Medulla oblongata (tissue), 1 donor: ENCODE measurements around the gene NCEH1.
"Not testable (repeated sequence)": the region's sequence is repeated elsewhere in the genome, so short reads cannot be mapped to it uniquely, and the experiment has no call there.

ENCODE experiments used
- DNase-seq: peaks from one replicate; pipeline ENCODE4 v3.0.0-alpha.2; 2015; ENCODE audit errors: extremely low spot score

Gene NCEH1, protein sequence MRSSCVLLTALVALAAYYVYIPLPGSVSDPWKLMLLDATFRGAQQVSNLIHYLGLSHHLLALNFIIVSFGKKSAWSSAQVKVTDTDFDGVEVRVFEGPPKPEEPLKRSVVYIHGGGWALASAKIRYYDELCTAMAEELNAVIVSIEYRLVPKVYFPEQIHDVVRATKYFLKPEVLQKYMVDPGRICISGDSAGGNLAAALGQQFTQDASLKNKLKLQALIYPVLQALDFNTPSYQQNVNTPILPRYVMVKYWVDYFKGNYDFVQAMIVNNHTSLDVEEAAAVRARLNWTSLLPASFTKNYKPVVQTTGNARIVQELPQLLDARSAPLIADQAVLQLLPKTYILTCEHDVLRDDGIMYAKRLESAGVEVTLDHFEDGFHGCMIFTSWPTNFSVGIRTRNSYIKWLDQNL

DNA sequence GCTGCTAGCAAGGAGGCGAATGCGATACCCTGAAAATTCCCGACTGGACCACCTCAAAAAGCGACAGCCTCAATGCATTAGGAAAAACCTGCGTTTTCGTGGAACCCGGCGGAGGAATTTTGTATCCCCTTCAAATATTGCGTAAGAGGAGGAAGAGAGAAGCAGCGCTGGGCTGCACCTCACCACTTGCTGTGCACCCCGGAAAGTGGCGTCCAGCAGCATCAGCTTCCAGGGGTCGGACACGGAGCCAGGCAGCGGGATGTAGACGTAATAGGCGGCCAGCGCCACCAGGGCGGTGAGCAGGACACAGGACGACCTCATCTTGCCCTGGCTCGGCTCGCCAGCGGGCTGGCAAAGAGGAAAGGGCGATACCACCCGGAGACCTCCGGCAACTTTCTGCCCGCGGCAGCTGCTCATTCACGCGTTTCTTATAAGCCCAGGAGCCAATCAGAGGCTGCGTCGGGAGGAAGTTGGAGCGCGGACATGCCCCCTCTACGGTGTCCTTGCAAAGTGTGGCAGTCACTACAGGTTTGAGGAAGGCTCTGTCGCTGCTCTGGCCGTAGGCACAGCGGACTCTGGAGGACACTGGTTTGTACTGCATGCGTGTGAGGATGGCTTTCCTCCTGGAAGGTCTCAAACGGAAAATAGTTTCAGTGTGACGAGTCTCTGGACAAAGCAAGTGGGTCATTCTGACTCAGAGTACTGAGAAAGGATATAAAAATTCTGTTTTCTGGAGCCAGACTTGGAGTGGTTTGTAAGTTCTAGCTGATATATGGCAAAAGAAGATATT is at the start of gene NCEH1:
NCEH1 (minus strand) TSS at position 404 of the 790 bp plus-strand sequence; CDS start at position 321, 83 bp downstream.
- peak; percentile 96 for DNase-seq

DNA sequence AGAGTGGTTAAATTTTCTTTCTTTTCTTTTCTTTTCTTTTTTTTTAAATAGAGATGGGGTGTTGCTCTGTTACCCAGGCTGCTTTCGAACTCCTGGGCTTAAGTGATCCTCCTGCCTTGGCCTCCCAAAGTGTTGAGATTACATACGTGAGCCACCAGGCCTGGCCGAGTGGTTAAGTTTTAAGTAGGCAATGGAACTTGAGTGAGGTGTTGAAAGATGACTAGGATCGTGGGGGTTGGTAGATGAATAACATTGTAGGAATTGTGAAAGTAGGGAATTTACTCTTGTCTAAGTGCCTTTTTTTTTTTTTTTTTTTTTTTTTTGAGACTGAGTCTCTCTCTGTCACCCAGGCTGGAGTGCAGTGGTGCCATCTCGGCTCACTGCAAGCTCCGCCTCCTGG is 49.5 kb upstream of the NCEH1 start:
- DNase-seq = not testable (repeated sequence)

DNA sequence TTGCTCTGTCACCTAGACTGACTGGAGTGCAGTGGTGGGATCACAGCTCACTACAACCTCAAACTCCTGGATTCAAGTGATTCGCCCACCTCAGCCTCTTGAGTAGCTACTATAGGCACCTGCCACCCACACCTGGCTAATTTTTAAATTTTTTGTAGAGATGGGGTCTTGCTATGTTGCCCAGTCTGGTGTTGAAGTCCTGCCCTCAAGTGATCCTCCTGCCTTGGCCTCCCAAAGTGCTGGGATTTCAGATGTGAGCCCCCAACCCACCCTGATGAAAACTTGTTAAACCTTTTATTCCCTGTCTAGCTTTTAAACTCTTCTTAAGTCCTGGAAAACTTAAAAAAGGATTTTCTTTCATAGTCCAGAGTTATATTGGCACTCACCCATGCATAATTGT is 42.3 kb upstream of the NCEH1 start:
- no peak for DNase-seq

DNA sequence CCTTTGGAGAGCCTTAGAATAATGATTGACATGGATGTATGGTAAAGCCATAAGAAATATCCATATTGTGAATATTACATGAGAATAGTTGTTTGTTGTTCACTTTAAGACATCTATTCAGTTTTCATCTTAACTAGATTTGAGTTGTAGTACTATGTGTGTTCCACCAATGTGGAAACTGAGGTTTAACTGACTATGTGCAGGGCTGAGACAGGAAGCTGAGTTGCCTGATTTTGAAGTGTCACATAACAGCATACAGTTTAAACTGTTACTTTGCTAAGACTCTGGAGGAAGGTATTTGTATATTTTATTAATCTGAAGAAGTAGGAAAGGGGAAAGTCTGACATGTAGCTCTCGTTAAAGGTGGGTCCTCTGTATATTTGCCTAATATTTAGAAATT is 41.8 kb upstream of the NCEH1 start:
- no peak for DNase-seq

DNA sequence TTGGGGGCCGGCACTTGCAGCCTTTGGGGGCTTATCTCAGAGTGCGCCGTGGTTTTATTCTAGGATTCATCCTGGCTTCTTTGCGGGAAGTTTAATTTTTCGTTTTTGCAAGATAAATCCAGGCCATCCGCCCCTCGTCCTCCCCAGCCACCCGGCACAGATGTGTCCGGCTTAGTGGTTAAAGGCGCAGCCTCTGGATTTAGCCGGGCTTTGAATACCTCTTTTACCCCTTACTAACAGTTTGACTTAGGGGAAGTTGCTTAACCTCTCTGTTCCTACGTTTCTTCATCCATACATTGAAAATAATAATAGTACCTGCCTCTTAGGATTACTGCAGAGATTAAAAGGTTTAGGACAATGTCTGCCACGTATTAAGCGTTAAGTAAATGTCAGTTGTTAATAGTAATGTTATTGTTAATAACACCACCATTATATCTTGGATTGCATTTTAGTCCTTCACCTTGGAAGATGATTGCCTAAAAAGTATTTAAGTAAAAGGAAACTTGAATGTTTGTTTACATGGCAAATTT is 40.4 kb upstream of the NCEH1 start:
- peak; percentile 6 for DNase-seq

DNA sequence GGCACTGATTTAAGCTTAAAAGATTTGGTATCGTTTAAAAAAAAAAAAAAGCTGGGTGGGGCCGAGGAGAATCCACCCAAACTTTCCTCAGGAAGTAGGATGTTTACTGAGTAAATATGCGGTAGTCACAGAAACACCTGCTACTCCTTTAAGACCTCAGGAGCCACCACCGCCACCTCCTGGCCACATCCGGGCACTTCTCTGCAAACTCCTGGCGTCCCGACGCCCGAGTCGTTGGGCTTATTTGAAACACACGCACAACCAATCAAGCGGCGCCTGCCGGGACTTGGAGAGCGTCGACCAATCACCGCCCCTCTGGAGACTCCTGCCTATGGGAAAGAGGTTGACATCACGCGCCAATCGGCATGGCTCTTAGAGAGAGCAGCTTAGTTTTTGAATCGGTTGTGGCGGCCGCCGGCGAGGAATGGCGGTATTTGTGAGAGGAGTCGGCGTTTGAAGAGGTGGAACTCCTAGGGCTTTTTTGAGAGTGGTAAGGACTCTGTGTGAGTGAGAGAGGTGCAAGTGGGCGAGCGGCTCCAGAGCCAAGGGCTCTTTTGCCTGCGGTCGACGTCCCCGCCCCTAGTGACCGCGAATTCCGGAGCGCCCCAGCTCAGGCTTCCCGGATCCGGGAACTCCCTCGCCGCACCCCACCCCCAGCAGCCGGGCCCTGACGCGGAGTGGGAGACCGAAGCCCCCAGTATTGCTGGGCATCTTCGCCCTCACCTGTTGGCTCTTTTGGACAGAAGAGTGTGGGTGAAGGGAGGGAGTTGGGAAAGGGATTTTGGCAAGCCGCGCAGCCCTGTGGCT is 39.7 kb upstream of the NCEH1 start, which contains the start of gene ECT2:
ECT2 (plus strand) TSS at position 359 of the 807 bp plus-strand sequence. CDS start 3,805 bp downstream, outside the sequence.
- DNase-seq = peak; percentile 100

DNA sequence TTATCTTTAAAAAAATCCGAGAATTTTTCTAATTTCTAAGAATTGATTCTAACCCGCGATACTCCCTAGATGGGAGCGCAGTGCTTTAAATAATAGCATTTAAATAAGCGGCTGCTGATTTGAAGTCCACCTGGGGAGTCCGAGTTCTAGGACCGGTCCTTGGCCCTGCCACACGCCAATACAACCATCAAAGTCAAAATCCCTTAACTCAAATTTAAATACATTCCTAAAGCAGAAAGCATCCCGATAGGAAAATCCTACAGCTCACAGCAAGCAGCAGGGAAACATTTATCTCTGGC is 39.2 kb upstream of the NCEH1 start:
- no peak for DNase-seq

DNA sequence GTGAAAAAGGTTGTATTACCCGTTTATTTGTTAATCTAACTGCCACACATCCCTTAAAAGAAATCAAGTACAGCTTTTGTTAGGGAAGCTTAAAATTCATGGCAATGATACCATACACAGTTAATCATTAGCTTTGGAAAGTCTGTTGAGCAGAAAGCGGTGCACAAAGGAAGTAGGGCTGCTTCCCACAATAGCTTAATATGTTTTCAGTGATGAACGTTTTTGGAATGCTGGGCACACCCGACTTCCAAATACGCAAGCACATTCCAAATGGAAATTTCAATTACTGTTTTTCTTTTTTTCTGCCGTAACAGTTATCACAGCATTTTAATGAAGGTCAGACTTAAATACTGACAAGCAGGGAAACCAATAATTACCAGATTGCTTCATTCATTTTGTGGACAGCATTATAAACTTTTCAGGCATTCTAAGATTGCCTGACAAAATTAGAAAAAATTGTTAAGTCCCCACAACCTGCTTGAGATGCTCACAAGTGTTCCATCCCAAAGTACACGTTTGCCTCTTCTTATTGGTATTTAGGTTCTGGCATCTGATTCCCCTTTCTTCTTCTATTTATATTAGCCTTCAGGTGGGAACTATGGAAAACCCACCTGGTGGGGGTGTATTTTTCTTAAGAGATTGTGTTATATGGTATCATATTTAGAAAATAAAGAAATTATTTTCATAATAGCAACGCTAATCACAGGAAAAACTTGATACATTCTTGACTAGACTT is 38.5 kb upstream of the NCEH1 start:
- DNase-seq = peak; percentile 30

DNA sequence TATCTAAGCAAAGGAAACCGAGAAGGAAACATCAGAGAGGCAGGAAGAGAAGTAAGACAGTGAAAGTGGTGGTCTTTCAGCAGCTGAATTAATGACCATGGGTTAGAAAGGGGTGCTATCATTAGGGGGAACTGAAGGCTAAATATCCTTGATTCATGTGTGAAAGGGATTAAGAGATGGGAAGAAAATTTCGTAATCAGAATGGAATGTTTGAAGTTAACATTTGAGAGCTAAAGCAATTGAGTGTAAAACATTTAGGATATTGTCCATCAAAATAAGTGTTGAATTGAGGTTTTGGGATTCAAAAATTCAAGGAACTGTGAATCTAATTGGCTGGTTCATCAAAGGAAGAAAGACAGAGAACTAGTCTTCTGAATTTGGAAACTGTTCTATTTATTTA is 35.6 kb upstream of the NCEH1 start:
- no peak for DNase-seq

DNA sequence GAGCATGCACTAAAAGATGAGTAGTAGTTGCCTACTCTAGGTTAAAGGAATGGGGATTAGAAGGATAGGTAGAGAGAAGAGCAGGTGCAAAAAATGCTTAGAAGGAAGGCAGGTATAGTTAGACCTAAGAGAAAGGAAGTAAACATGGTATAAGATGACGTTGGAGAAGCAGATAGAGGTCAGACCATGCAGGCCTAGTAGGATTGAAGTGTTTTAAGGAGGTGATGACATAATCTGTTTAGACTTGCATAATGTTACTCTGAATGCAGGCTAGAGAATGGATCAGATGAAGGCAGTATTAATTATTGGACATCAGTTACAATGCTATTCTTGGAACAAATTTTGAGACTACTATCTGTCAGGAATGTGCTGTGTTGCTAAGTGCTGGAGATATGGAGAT is 28.6 kb upstream of the NCEH1 start:
- no peak for DNase-seq

DNA sequence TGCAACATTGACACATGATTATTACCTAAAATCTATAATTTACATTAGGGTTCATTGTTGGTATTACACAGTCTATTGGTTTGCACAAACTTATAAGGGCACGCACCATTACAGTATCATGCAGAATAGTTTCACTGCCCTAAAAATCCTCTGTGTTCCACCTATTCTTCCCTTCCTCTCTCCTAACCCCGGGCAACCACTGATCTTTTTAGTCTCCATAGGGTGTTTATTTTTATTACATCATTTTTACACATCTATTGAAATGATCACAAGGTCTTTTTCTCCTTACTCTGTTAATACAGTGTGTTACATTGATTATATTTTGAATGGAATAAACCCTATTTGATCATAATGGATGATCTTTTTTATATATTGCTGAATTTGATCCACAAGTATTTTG is 24.1 kb upstream of the NCEH1 start:
- DNase-seq = no peak

DNA sequence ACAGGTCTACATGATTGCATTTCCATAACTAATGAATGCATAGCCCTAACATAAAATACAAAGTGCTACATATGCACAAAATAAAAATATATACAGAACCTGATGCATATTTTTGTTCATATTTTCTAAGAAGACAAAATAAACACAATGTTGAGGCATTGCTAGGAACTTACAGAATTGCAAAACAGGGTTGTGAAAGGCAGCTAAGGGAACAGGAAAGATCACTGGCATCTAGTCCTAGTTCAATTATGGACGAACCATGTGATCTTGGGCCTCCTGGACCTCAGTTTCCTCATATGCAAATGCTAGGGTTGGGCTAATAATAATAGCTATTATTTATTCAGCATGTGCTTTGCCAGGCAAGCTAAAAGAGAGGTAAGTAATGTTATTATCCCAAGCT is 15.5 kb upstream of the NCEH1 start:
- no peak for DNase-seq

DNA sequence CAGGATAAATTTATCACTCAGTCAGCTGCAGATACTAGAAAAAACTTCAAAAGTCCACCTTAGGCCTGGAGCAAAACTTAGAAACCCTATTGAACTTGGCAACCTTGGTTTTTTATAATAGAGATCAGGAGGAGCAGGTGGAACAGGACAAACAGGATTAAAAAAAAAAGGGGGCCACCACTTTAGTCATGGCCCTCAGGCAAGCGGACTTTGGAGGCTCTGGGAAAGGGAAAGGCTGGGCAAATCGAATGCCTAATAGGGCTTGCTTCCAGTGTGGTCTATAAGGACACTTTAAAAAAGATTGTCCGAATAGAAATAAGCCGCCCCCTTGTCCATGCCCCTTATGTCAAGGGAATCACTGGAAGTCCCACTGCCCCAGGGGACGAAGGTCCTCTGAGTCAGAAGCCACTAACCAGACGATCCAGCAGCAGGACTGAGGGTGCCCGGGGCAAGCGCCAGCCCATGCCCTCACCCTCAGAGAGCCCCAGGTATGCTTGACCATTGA is 11.7 kb upstream of the NCEH1 start:
- DNase-seq = not testable (repeated sequence)

DNA sequence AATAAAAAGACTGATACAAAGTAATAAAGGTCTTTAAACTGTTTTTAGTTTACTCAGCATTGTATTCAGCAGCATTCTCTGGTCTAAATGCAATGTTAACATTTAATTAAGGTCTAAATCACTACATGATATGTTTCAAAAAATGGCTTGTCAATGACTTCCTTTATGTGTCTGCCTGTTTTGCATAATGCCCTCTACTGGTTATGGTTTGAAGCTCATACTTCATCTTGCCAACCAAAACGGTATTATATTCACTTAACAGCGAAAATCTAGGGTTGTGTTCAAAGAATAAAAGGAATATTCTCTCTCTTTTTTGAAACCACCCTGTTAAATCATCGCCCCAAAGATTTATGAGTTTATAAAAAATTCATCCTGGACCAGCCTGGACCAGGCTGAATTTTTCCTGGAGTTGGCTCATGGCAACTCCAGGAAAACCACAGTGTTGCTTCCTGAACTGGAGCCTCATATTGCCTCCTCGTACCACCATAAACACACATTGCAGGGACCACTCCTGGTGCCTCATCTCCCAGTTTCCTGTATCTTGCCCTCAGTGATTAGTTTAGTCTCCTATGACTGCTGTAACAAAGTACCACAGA is 6.7 kb upstream of the NCEH1 start:
- DNase-seq = no peak

DNA sequence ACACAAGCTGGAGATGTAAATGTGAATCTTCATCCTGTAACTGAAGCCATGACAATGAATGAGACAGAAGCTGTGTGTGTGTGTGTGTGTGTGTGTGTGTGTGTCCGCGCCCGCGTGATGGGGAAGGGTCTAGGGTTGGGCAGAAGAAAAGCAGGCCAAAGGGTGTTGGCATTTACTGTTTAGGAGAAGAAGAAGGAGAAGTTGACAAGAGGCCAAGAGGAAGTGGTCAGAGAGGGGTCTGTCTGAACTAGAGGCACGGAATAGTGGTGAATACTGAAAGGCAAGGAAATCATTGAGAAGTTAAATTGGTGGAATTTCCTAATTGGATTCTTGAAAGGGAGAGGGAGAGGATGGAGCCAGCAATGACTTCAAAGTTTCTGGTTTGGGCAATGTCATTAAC is 5.6 kb upstream of the NCEH1 start:
- peak; percentile 83 for DNase-seq

DNA sequence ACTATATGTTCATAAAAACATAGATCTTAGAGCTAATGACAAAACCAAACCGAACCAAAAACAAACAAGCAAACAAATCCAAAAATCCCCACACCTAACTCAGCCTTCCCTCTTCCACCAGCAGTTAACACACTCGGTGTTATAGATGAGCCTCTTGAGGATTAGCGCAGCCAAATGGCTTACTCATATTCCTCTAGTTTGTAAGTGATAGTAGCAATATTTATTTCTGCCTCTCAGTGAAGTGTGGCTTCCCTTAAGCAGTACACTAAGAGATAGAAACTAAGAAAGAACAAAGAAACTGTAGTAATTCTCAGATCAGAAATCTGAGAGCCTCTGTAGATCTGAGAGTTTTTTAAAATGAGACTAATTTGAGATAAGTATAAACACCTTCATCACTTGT is 2.4 kb upstream of the NCEH1 start:
- DNase-seq = no peak

DNA sequence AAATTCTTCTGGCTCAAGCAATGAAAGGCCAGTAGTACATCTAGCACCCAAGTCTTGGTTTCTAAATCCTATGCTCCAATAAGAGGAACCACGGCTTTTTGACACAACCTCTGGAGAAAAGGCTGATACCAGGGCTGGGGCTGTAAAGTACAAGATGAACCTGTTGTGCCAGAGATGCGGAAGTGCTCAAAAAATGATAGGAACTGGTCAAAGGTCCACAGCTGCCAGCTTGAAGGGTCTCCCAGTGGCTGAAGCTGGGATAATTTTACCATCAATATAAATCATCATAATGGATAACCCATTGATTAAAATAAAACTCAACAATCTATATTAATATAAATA is 558 bp upstream of the NCEH1 start:
- no peak for DNase-seq

DNA sequence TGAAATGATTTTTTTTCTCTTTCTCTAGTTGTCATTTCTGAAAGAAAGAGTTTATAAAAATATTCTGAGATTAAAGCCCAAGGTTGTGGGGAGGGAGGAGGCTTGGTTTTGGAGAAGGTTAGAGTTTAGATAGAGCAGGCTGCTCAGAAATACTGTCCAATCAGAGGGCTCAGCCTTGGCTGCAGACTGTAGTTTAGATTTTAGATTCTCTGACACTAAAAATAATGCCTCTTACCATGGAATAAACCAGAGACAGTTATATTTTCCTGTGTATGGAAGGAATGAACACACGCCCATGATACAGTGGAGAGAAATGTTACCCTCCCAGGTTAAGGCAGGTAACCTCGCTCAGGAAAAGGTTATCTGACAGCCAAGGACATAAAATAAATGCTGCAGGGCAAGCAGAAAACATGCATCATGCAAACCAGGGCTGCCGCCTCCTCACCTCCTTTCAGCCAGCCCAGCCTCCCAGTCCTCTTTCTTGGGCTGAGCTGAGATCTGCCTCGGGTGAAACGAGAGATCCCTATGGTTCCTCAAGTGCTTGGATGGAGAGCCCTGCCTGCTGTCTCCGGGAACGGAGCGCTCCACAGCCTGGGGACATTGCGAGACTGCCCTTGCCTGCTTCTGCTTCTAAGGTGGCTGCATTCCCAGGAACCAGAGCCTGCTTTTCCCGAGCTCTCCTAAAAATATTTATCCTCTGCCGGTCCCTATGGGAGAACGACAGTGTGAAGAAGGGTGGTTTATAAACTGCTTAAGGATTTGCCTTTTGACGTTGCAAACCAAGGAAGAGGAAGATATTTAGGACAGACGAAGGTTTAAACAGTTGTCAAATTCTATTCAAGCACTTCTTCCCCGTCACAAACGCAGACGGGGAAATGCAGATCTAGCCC is 848 bp downstream of the NCEH1 start:
- DNase-seq = peak; percentile 41

DNA sequence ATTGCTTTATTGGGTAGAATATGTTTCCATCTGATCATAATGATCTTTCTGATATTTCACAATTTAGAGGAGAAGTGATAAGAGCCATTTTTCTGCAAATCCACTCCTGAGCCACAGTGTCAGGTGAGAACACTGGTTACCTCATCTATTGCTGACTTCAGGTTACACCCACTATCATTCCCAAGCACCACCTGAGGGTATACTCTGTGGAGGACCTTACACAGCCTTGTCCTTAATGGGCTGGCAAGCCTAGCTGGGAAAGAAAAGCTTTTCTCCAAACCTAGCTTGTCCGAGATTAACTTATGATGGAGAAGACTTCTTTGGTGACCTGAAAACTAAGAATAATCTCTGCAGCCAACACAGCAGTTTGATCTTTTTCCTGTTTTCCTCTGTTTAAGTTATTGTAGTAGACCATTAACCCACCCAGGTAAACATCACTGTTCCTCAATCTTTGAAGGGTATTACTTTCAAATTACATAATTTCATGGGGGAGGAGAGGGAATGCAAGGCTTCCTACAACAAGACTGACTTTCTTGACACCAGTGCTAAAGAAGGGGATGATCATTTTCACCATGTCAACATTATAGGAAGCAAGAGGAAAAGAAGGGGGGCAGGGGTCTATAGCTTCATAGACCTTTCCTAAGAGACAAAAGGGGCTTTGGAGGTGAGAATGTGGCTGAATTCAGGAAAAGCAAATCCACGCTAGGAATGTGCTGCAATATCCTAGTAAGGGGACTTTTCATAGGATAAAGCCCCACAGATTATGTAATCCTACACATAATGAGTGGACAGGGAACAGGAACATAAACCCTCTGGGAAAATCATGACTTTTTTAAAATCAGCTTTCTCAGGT is 1.7 kb downstream of the NCEH1 start:
- no peak for DNase-seq
